GM12874 (cell line): ENCODE data around the gene SNPH.

ENCODE experiments used
- TF ChIP-seq, protein P1 (sequence below): IDR thresholded peaks from 2 replicates; pipeline ENCODE4 v1.5.1; 2011; ENCODE audit warnings: low read depth, mild to moderate bottlenecking, control low read depth, low read length, moderate library complexity; ENCODE audit not compliant: insufficient read depth

SNPH gene

DNA sequence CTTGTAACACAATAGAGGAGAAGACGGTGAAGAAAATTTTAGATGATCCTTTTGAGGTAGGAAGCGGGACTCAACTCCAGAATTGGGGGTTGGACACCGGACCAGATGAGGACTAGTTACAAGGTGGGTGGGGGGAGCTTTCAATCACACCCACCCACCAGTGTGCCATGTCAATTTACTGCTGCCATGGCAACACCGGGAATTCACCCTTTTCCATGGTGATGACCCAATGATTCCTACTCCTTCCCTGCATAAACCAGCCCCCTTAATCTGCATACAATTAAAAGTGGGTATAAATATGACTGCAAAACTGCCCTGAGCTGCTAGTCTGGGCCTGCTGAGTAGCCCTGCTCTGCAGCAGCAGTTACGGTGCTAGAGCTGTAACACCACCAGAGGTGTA, 25.5 kb upstream of the SNPH start:
- TF ChIP-seq, protein P1, sequence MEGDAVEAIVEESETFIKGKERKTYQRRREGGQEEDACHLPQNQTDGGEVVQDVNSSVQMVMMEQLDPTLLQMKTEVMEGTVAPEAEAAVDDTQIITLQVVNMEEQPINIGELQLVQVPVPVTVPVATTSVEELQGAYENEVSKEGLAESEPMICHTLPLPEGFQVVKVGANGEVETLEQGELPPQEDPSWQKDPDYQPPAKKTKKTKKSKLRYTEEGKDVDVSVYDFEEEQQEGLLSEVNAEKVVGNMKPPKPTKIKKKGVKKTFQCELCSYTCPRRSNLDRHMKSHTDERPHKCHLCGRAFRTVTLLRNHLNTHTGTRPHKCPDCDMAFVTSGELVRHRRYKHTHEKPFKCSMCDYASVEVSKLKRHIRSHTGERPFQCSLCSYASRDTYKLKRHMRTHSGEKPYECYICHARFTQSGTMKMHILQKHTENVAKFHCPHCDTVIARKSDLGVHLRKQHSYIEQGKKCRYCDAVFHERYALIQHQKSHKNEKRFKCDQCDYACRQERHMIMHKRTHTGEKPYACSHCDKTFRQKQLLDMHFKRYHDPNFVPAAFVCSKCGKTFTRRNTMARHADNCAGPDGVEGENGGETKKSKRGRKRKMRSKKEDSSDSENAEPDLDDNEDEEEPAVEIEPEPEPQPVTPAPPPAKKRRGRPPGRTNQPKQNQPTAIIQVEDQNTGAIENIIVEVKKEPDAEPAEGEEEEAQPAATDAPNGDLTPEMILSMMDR = no peak

DNA sequence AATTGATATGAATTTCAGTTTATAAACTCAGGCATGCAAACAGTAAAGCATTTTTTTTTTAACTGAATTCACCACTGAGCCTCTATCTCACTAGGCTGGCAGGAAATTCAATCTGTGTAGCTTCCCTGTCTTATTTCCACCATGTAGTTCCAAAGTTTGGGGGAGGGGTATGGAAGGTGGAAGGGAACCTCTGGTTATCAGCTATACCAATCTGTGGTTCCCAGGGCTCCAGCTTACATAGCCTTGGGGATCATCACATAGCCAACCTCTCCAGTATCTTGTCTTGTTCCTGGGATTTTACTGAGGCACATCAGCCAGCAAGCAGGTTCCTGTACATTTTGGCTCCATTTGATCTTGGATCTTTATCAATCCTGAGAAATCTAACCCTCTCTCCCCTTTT, 24.6 kb upstream of the SNPH start:
- TF ChIP-seq, protein P1 = no peak

GRCh38 chr20:1242099-1242498, 24.0 kb upstream of the SNPH start:
- TF ChIP-seq, protein P1 = no peak

GRCh38 chr20:1242530-1242929, 23.6 kb upstream of the SNPH start:
- TF ChIP-seq, protein P1 = no peak

DNA sequence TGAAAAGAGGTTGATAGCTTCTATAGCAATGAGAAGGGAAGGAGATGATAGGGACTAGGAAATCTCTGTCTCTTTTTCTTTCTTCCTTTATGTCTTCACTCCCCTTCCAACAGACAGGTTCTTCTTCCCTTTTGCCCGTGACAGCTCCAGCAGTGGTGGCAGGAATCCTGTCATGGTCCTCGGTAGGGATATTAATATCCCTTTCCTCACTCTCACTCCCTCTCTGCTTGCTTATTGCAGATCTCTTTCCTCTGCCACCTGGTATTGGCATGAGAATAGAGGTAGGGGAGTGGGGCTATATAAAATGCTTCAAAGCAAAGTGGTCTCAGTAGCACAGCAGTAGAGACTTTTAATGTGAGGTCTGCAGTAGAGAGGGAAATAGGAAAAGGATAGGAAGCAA, 20.5 kb upstream of the SNPH start:
- TF ChIP-seq, protein P1 = no peak

GRCh38 chr20:1247689-1248088, 18.4 kb upstream of the SNPH start:
- TF ChIP-seq, protein P1 = no peak

DNA sequence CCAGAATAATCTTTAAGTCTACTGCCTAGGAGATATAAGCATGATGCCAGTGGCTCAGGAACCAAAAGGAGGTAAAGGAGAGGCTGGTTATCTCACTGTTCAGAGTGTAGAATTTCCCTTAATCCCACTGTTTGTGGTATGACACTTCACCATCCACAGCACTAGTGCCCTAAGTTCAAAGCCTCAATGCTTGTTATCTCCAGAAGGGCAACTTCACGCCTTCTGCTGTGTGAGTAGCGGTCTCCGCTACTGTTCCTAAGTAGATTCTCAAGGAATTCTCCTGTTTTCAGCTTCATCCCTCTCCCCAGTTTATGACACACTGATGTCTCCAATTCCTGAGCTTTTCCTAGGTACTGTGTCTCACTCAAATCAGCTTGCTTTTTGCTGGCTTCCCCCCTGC, 13.7 kb upstream of the SNPH start:
- TF ChIP-seq, protein P1 = no peak

DNA sequence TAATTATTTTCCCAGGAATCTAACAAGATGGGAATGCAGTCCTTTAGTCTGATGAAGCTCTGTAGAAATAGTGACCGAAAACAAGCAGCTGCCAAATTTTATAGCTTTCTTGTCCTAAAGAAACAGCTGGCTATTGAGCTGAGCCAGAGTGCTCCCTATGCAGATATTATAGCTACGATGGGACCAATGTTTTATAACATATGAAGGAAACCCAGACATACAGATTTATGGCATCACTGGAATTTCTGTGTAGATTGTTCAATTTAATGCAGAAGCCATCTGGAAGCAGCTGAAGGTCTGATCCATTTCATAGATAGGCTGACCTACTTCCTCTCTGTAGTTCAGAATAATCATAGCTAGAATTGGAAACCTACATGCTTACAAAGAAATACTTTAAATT, 11.8 kb upstream of the SNPH start:
- TF ChIP-seq, protein P1 = no peak
